Fibroblast of mammary gland (primary cell): ENCODE results near the gene OR51Q1.
A peak's percentile ranks its signal among the peaks of the same experiment; 100 is the strongest.

Experiments
- DNase-seq: peaks from one replicate; pipeline ENCODE4 v3.0.0-alpha.2; 2010; ENCODE audit warnings: low read depth
- H3K4me3 ChIP-seq: 2 replicates; pipeline ENCODE4 v1.5.1; 2011; ENCODE audit warnings: low read depth, mild to moderate bottlenecking, low read length, moderate library complexity; ENCODE audit not compliant: control insufficient read depth
- TF ChIP-seq, protein P1 (sequence below): conservative IDR thresholded peaks from 2 replicates; pipeline ENCODE4 v1.5.1; 2011; ENCODE audit warnings: low read depth, low read length, inconsistent platforms; ENCODE audit not compliant: control insufficient read depth, insufficient read depth

The OR51Q1 gene, protein sequence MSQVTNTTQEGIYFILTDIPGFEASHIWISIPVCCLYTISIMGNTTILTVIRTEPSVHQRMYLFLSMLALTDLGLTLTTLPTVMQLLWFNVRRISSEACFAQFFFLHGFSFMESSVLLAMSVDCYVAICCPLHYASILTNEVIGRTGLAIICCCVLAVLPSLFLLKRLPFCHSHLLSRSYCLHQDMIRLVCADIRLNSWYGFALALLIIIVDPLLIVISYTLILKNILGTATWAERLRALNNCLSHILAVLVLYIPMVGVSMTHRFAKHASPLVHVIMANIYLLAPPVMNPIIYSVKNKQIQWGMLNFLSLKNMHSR

DNA sequence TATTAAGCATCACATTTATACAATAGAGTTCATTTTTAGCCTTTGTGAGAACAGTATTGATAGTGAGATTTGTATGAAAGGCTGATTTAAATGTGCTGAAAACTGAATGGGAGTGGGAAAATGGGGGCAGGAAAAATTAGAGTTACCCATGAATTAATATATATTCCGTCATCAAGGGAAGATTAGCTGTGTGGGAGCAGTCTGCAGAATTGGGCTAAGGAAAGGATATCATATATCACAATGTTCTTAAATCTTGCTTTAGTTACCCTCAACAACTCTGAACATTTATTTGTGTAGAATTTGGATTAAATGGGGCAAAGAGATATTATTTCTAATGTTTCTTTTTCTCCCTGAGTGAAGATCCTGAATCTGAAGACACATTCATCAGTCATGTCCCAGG, at the start of gene OR51Q1:
Gene OR51Q1 (plus strand): TSS at position 301 of the 400 bp plus-strand sequence. CDS start 90 bp downstream, at position 391.
- H3K4me3 ChIP-seq = no peak within 1 kb of the TSS
- TF ChIP-seq, protein P1, sequence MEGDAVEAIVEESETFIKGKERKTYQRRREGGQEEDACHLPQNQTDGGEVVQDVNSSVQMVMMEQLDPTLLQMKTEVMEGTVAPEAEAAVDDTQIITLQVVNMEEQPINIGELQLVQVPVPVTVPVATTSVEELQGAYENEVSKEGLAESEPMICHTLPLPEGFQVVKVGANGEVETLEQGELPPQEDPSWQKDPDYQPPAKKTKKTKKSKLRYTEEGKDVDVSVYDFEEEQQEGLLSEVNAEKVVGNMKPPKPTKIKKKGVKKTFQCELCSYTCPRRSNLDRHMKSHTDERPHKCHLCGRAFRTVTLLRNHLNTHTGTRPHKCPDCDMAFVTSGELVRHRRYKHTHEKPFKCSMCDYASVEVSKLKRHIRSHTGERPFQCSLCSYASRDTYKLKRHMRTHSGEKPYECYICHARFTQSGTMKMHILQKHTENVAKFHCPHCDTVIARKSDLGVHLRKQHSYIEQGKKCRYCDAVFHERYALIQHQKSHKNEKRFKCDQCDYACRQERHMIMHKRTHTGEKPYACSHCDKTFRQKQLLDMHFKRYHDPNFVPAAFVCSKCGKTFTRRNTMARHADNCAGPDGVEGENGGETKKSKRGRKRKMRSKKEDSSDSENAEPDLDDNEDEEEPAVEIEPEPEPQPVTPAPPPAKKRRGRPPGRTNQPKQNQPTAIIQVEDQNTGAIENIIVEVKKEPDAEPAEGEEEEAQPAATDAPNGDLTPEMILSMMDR = no peak
- no peak for DNase-seq

DNA sequence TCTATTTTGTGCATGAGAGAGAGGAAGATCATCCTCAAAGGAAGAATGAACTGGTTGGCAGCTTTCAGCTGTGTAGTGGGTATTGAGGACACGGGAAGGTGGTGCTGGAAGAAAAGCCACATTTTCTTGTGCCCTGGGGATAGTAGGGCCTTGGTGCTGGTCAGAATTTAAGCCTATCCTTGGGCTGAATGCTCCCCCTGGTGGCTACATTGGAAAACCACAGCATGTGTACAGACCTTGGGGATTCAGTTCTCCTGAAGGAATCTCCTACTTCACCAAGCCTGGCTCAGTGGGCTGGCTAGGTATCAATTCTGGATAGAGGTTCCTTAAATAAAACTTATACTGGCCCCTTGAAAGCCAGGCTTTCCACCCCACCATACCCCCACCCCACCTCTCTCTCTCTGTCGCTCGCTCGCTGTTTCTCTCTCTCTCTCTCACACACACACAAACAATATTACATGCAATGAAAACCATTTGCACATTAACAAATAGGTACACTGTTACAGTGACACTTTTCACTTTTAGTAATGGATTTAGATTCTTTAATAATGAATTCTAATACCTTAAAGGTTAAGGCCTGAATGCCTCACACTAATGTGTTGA, 41.1 kb upstream of the OR51Q1 start:
- peak; percentile 75 for DNase-seq
- no peak overlapping the region for H3K4me3 ChIP-seq
- TF ChIP-seq, protein P1 = peak; percentile 91

DNA sequence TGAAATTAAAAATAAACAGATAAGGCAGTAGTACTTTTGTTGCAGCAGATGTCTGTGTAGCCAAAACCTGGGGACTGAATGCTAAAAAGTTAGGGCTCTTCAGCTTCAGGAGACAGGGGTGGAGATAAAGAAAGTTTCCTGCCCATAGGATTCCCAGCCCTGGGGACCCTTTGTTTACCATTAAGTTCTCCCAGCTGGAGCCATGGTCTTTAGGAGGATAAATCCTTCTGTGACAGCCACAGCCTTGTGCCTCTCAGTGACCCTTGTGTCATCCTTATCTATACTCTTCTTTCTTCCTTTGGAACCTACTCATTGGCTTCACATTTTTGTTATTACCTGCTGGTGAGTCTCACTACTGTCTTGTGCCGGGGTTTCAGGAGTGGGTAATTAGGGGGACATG, 38.3 kb upstream of the OR51Q1 start, which contains the start of gene OR51M1:
Gene OR51M1 (plus strand): TSS at position 237 of the 400 bp plus-strand sequence. CDS start 5,587 bp downstream, outside the sequence.
- H3K4me3 ChIP-seq = no peak within 1 kb of the TSS
- TF ChIP-seq, protein P1 = no peak
- no peak for DNase-seq

DNA sequence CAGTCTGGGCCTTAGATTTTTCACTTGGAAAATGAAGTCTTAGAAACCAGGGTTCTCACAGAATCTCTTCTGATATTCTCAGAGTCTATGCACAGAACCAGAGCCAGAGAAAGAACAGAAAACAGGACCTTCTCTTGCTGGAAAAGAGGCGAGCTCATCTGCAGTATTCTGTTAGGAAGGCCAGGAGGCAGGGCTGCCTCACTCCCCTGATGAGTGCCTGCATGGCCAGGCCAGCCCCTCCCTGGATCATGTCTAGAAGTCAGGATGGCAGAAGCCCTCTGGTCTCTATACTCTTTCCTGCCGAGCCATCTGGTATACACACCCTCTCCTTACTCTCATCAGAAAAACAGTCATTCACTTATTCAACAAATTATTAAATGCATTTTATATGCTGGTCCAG, 37.6 kb upstream of the OR51Q1 start:
- H3K4me3 ChIP-seq = no peak overlapping the region
- TF ChIP-seq, protein P1 = no peak
- DNase-seq = no peak

GRCh38 chr11:5390210-5390609, 31.7 kb upstream of the OR51Q1 start:
- no peak overlapping the region for H3K4me3 ChIP-seq
- no peak for DNase-seq
- TF ChIP-seq, protein P1 = peak; percentile 2

DNA sequence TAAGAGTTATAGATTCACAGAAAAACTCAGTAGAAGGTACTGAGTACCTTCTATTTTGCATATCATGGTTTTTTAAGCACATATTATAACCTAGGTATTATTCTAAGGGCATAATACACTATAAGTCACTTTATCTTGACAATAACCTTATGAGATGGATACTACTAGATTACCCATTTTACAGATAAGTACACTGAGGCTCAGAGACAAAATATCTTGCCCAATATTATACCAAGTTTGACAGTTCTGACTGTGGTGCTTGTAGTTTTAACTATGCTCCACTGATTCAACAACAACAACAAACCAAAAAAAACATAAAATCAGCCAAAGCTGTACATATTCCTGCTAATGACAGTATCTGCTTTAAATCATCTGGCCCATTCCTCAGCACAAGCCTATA, 27.8 kb upstream of the OR51Q1 start:
- DNase-seq = no peak
- TF ChIP-seq, protein P1 = no peak
- H3K4me3 ChIP-seq = no peak overlapping the region
